ENCODE results near the gene GRIK4.

DNA sequence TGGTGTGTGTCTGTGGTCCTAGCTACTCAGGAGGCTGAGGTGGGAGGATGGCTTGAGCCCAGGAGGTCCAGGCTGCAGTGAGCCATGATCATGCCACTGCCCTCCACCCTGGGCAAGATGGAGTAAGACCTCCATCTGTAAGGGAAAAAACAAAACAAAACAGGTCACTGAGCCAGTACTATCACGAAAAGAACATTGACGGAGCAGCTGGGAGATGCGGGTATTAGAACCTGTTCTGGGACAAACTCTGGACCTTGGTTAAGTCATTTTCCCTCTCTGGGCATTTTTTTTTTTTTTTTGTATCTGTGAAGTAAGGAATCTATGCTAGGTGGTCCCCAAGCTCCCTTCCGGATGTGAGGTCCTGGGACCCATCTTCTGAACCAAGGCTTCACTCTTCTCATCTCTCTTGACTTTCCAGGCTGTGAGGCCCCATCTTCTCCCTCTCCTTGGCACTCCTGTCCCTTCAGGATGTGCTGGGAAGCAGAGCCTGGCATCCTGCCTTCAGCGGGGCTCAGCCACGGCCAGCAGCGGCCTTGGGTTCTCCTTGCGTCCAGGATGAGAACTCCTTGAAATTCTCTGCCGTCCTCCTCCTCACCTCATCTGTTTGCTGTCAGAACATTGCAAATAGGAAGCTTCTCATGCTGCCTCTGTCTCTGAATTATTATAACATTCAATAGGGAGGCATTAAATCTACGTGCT lies 130.8 kb downstream of the GRIK4 start:
- TF ChIP-seq, protein P1, sequence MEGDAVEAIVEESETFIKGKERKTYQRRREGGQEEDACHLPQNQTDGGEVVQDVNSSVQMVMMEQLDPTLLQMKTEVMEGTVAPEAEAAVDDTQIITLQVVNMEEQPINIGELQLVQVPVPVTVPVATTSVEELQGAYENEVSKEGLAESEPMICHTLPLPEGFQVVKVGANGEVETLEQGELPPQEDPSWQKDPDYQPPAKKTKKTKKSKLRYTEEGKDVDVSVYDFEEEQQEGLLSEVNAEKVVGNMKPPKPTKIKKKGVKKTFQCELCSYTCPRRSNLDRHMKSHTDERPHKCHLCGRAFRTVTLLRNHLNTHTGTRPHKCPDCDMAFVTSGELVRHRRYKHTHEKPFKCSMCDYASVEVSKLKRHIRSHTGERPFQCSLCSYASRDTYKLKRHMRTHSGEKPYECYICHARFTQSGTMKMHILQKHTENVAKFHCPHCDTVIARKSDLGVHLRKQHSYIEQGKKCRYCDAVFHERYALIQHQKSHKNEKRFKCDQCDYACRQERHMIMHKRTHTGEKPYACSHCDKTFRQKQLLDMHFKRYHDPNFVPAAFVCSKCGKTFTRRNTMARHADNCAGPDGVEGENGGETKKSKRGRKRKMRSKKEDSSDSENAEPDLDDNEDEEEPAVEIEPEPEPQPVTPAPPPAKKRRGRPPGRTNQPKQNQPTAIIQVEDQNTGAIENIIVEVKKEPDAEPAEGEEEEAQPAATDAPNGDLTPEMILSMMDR (conservative IDR thresholded peaks at IDR 0.05; ENCODE audit: low read length) = no peak
- TF ChIP-seq EZH2phosphoT487 (IDR thresholded peaks at IDR 0.05; ENCODE audit: borderline replicate concordance, low read depth, low read length) = no peak

Measured in OCI-LY7 (cell line).